ENCODE results near the gene PRKN. TPM values are rescaled to one million over a fixed set of nuclear protein-coding genes. Genes with fewer than 3 reads are reported as not detected.
"Not testable (repeated sequence)": the region's sequence is repeated elsewhere in the genome, so short reads cannot be mapped to it uniquely, and the experiment has no call there.

The PRKN gene
- total and polyA plus RNA-seq, 2 donors (not counting 3 experiments of a cell fraction or from before 2014, with no cell fraction given), result 0.06 TPM; not detected in 1

DNA sequence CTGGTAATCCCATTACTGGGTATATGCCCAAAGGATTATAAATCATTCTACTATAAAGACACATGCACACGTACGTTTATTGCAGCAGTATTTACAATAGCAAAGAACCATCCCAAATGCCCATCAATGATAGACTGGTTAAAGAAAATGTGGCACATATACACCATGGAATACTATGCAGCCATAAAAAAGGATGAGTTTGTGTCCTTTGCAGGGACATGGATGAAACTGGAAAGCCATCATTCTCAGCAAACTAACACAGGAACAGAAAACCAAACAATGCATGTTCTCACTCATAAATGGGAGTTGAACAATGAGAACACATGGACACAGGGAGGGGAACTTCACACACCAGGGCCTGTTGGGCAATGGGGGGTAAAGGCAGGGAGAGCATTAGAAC is 866.5 kb downstream of the PRKN start:
- dilution Hi-C loops (cut with MboI; ENCODE audit: extremely low pct_ligation_motif_present, low sequenced_read_pairs); H3K79me2 ChIP-seq (ENCODE audit: control insufficient read depth, insufficient read depth, low read length); H3K9me3 ChIP-seq (replicated peaks; ENCODE audit: control insufficient read depth, insufficient read depth, low read length); CTCF ChIA-PET; BruUV-seq (replicated peaks); DNase-seq (ENCODE audit: low read depth, low spot score); POLR2A ChIA-PET; FAIRE-seq; H3K9ac ChIP-seq (replicated peaks; ENCODE audit: extremely low read depth, insufficient read depth, low read length); H4K20me1 ChIP-seq (replicated peaks; ENCODE audit: control insufficient read depth, extremely low read depth, insufficient read depth, low read length); intact Hi-C loops (cut with micrococcal nuclease); H3K36me3 ChIP-seq (ENCODE audit: control insufficient read depth in 2 of 2, extremely low read depth in 1 of 2, insufficient read depth in 2 of 2, low read length in 2 of 2); H3K4me1 ChIP-seq (ENCODE audit: control insufficient read depth, extremely low read depth, insufficient read depth, low read length); H3K27me3 ChIP-seq (ENCODE audit: control insufficient read depth in 2 of 2, insufficient read depth in 2 of 2, low read length in 2 of 2); H3K4me2 ChIP-seq (ENCODE audit: insufficient read depth, low read length); H3K4me3 ChIP-seq (replicated peaks in 1 of 3; ENCODE audit: insufficient read depth in 1 of 3, low read depth in 1 of 3, low read length in 3 of 3); H2AFZ ChIP-seq (ENCODE audit: low read depth, low read length); H3K27ac ChIP-seq (ENCODE audit: insufficient read depth, low read depth, low read length); H3K9me1 ChIP-seq (replicated peaks; ENCODE audit: control insufficient read depth, extremely low read depth, insufficient read depth, low read length): not testable (repeated sequence)

DNA sequence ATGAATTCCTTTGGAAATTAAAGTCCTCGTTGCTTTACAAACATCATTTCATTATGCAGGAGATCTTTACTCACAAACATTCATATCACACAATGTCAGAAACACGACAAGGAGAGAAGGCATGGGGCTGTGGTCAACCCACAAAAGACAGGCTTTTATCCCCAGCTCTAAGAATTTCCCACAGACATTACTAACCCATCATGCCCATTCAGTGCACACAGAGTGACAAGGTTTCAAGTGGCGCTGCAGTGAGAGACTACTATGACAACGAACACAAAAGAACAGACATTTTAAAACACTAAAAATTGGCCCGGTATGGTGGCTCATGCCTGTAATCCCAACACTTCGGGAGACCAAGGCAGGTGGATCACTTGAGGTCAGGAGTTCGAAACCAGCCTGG is 873.9 kb downstream of the PRKN start:
- Histone ChIP-seq H3K9ac (replicated peaks; ENCODE audit: extremely low read depth, insufficient read depth, low read length) (no peak overlapping the region), H3K4me1 (ENCODE audit: control insufficient read depth, extremely low read depth, insufficient read depth, low read length) (no peaks in the 10 kb centered on the region), H3K9me1 (replicated peaks; ENCODE audit: control insufficient read depth, extremely low read depth, insufficient read depth, low read length) (no peaks in the 10 kb centered on the region), H3K79me2 (ENCODE audit: control insufficient read depth, insufficient read depth, low read length) (no peaks in the 10 kb centered on the region), H3K27me3 (ENCODE audit: control insufficient read depth in 2 of 2, insufficient read depth in 2 of 2, low read length in 2 of 2) (no peaks in the 10 kb centered on the region), H3K9me3 (replicated peaks; ENCODE audit: control insufficient read depth, insufficient read depth, low read length) (no peaks in the 10 kb centered on the region), H3K4me2 (ENCODE audit: insufficient read depth, low read length) (no peak overlapping the region), H3K36me3 (ENCODE audit: control insufficient read depth in 2 of 2, extremely low read depth in 1 of 2, insufficient read depth in 2 of 2, low read length in 2 of 2) (no peaks in the 10 kb centered on the region), H4K20me1 (replicated peaks; ENCODE audit: control insufficient read depth, extremely low read depth, insufficient read depth, low read length) (no peaks in the 10 kb centered on the region), H3K4me3 (replicated peaks in 1 of 3; ENCODE audit: insufficient read depth in 1 of 3, low read depth in 1 of 3, low read length in 3 of 3) (no peak overlapping the region), H3K27ac (ENCODE audit: insufficient read depth, low read depth, low read length) (no peak overlapping the region), H2AFZ (ENCODE audit: low read depth, low read length) (no peak overlapping the region)
- ChIA-PET CTCF (no interaction called here), POLR2A (no interaction called here)
- FAIRE-seq, result no peak
- DNase-seq (ENCODE audit: low read depth, low spot score), result no peak
- BruUV-seq (replicated peaks), result no TSS peak
- dilution Hi-C loops (cut with MboI; ENCODE audit: extremely low pct_ligation_motif_present, low sequenced_read_pairs) (no loop called here), intact Hi-C loops (cut with micrococcal nuclease) (no loop called here)
- TF ChIP-seq MYC (IDR thresholded peaks at IDR 0.05; ENCODE audit: low read depth, low read length), result no peak
- TF ChIP-seq POLR2A (IDR thresholded peaks at IDR 0.05; ENCODE audit: low read depth, low read length), result no peak
- TF ChIP-seq FOS (IDR thresholded peaks at IDR 0.05; ENCODE audit: borderline replicate concordance, insufficient read depth, low read length), result no peak
- TF ChIP-seq, protein P1, sequence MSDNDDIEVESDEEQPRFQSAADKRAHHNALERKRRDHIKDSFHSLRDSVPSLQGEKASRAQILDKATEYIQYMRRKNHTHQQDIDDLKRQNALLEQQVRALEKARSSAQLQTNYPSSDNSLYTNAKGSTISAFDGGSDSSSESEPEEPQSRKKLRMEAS (IDR thresholded peaks at IDR 0.05; ENCODE audit: insufficient read depth, insufficient read length), result no peak
- TF ChIP-seq, protein P2, sequence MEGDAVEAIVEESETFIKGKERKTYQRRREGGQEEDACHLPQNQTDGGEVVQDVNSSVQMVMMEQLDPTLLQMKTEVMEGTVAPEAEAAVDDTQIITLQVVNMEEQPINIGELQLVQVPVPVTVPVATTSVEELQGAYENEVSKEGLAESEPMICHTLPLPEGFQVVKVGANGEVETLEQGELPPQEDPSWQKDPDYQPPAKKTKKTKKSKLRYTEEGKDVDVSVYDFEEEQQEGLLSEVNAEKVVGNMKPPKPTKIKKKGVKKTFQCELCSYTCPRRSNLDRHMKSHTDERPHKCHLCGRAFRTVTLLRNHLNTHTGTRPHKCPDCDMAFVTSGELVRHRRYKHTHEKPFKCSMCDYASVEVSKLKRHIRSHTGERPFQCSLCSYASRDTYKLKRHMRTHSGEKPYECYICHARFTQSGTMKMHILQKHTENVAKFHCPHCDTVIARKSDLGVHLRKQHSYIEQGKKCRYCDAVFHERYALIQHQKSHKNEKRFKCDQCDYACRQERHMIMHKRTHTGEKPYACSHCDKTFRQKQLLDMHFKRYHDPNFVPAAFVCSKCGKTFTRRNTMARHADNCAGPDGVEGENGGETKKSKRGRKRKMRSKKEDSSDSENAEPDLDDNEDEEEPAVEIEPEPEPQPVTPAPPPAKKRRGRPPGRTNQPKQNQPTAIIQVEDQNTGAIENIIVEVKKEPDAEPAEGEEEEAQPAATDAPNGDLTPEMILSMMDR (IDR thresholded peaks at IDR 0.05; ENCODE audit: extremely low read depth in 1 of 2, insufficient read depth in 1 of 2, low read depth in 1 of 2, low read length in 2 of 2), result no peak
- no peak for TF ChIP-seq EZH2 (IDR thresholded peaks at IDR 0.05; ENCODE audit: borderline replicate concordance, low read depth, low read length, severe bottlenecking)
- no peak for TF ChIP-seq POLR2AphosphoS5 (IDR thresholded peaks at IDR 0.05; ENCODE audit: insufficient read depth, low read depth, low read length)
- no peak for TF ChIP-seq JUN (IDR thresholded peaks at IDR 0.05; ENCODE audit: borderline replicate concordance, insufficient read depth, insufficient read length, low read depth)
- TF ChIP-seq GATA2 (IDR thresholded peaks at IDR 0.05; ENCODE audit: insufficient read depth, insufficient read length, low read depth, low read length), result no peak

DNA sequence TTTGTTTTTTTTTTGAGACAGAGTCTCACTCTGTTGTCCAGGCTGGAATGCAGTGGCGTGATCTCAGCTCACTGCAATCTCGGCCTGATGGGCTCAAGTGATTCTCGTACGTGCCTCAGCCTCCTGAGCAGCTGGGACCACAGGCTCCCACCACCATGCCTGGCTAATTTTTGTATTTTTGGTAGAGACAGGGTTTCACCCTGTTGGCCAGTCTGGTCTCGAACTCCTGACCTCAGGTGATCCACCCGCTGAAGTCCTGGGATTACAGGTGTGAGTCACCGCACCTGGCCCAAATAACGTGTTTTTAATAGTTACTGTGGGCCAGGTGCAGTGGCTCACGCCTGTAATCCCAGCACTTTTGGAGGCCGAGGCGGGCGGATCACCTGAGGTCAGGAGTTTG is 876.1 kb downstream of the PRKN start:
- DNase-seq (ENCODE audit: low read depth, low spot score); H3K9me1 ChIP-seq (replicated peaks; ENCODE audit: control insufficient read depth, extremely low read depth, insufficient read depth, low read length); H3K4me2 ChIP-seq (ENCODE audit: insufficient read depth, low read length); H3K4me3 ChIP-seq (replicated peaks in 1 of 3; ENCODE audit: insufficient read depth in 1 of 3, low read depth in 1 of 3, low read length in 3 of 3); H3K9me3 ChIP-seq (replicated peaks; ENCODE audit: control insufficient read depth, insufficient read depth, low read length); H2AFZ ChIP-seq (ENCODE audit: low read depth, low read length); H3K27ac ChIP-seq (ENCODE audit: insufficient read depth, low read depth, low read length); H4K20me1 ChIP-seq (replicated peaks; ENCODE audit: control insufficient read depth, extremely low read depth, insufficient read depth, low read length); H3K9ac ChIP-seq (replicated peaks; ENCODE audit: extremely low read depth, insufficient read depth, low read length); dilution Hi-C loops (cut with MboI; ENCODE audit: extremely low pct_ligation_motif_present, low sequenced_read_pairs); intact Hi-C loops (cut with micrococcal nuclease); CTCF ChIA-PET; BruUV-seq (replicated peaks); H3K4me1 ChIP-seq (ENCODE audit: control insufficient read depth, extremely low read depth, insufficient read depth, low read length); H3K36me3 ChIP-seq (ENCODE audit: control insufficient read depth in 2 of 2, extremely low read depth in 1 of 2, insufficient read depth in 2 of 2, low read length in 2 of 2); FAIRE-seq; H3K79me2 ChIP-seq (ENCODE audit: control insufficient read depth, insufficient read depth, low read length); H3K27me3 ChIP-seq (ENCODE audit: control insufficient read depth in 2 of 2, insufficient read depth in 2 of 2, low read length in 2 of 2); POLR2A ChIA-PET: not testable (repeated sequence)

Data from endothelial cell of umbilical vein (primary cell).